SU-DHL-6 (cell line): ENCODE measurements around the gene DLG2.

ENCODE experiments used
- CTCF ChIP-seq: fragments of 200-600 bp; sonication (generic); IDR thresholded peaks from one replicate; pipeline ENCODE4 v1.5.1; 2017; ENCODE audit warnings: antibody characterized with exemption, mild to moderate bottlenecking, low read length, moderate library complexity; ENCODE audit not compliant: insufficient read depth, poor library complexity, severe bottlenecking
- EZH2phosphoT487 ChIP-seq: fragments of 200-600 bp; sonication (generic), shearing (Covaris generic); conservative IDR thresholded peaks from 2 replicates; pipeline ENCODE4 v1.6.1; 2018; ENCODE audit warnings: mild to moderate bottlenecking, antibody characterized with exemption, low read length, moderate library complexity, mixed read lengths

- TF ChIP-seq CTCF (no peak), EZH2phosphoT487 (no peak)
These were observed 1123.6 kb downstream of the DLG2 start for GRCh38 chr11:84503503-84503902.
